SU-DHL-6 (cell line): ENCODE results near the gene CASQ2.

Source experiments
- CTCF ChIP-seq: fragments of 200-600 bp; sonication (generic); IDR thresholded peaks from one replicate; pipeline ENCODE4 v1.5.1; 2017; ENCODE audit warnings: antibody characterized with exemption, mild to moderate bottlenecking, low read length, moderate library complexity; ENCODE audit not compliant: insufficient read depth, poor library complexity, severe bottlenecking
- EZH2phosphoT487 ChIP-seq: fragments of 200-600 bp; sonication (generic), shearing (Covaris generic); conservative IDR thresholded peaks from 2 replicates; pipeline ENCODE4 v1.6.1; 2018; ENCODE audit warnings: mild to moderate bottlenecking, antibody characterized with exemption, low read length, moderate library complexity, mixed read lengths

- TF ChIP-seq CTCF, result no peak
- no peak for TF ChIP-seq EZH2phosphoT487
These were observed 83.3 kb downstream of the CASQ2 start for GRCh38 chr1:115685029-115685705.
